Panc1 (cell line): ENCODE measurements around the gene B3GLCT. TPM values are rescaled to one million over a fixed set of nuclear protein-coding genes. Genes with fewer than 3 reads are reported as not detected.

Source experiments
- ATAC-seq: fragments of 200-7000 bp; cut with Tn5 transposase; 2 replicates; pipeline ENCODE4 v1.9.1; 2020; ENCODE audit warnings: mild to moderate bottlenecking, moderate library complexity
- BruUV-seq: library from RNA; stranded (reverse); fragments of 400-500 nt; replicated peaks from 2 replicates; lab custom pipeline; 2021; lab: Mats Ljungman, UMichigan
- CTCF ChIA-PET: fragments of 300-600 bp; sonication (Branson Sonifier 250); formaldehyde crosslinking; loops from one replicate; lab custom pipeline; 2022; ENCODE audit warnings: antibody characterized with exemption; lab: Charles Lee
- POLR2A ChIA-PET: fragments of 300-600 bp; sonication (Branson Sonifier 250); formaldehyde crosslinking; loops from one replicate; lab custom pipeline; 2022; ENCODE audit warnings: antibody characterized with exemption; lab: Charles Lee
- DNase-seq: peaks from one replicate; pipeline ENCODE4 v3.0.0-alpha.2; 2010; ENCODE audit warnings: low read depth, low spot score
- H3K27ac ChIP-seq: 2 replicates; pipeline ENCODE4 v1.5.1; 2011; ENCODE audit warnings: mild to moderate bottlenecking, low read length, inconsistent platforms
- H3K27me3 ChIP-seq: fragments of 200-500 bp; sonication (Bioruptor generic); 2 replicates; pipeline ENCODE4 v1.6.0; 2014; ENCODE audit warnings: low read length, inconsistent platforms; ENCODE audit not compliant: control insufficient read depth, insufficient read depth
- H3K36me3 ChIP-seq: fragments of 200-500 bp; sonication (Bioruptor generic); 2 replicates; pipeline ENCODE4 v1.5.1; 2014; ENCODE audit warnings: inconsistent platforms, mild to moderate bottlenecking, low read length, moderate library complexity; ENCODE audit not compliant: control insufficient read depth, insufficient read depth
- H3K4me1 ChIP-seq: 2 replicates; pipeline ENCODE4 v1.5.1; 2011; ENCODE audit warnings: inconsistent platforms, mild to moderate bottlenecking, low read length, moderate library complexity; ENCODE audit not compliant: control insufficient read depth, insufficient read depth
- H3K4me3 ChIP-seq, 2 experiments: 2 replicates each; pipeline ENCODE4 v1.5.1; 2011 to 2012; ENCODE audit warnings: low read depth in 2 of 2, low read length in 2 of 2, mild to moderate bottlenecking in 2 of 2, inconsistent platforms in 1 of 2, moderate library complexity in 1 of 2
- H3K9me3 ChIP-seq: fragments of 200-500 bp; sonication (Bioruptor generic); 2 replicates; pipeline ENCODE4 v1.5.1; 2014; ENCODE audit warnings: low read depth, mild to moderate bottlenecking, inconsistent platforms, low read length, moderate library complexity; ENCODE audit not compliant: control insufficient read depth, insufficient read depth
- CTCF ChIP-seq: fragments of 450-650 bp; IDR thresholded peaks from 2 replicates; pipeline ENCODE4 v1.5.1; 2017; ENCODE audit warnings: mild to moderate bottlenecking
- POLR2AphosphoS5 ChIP-seq: IDR thresholded peaks from 2 replicates; pipeline ENCODE4 v1.6.1; 2012; ENCODE audit warnings: mild to moderate bottlenecking, low read depth, low read length, moderate library complexity
- REST ChIP-seq, 2 experiments: IDR thresholded peaks; 2 replicates each; pipeline ENCODE4 v1.6.1; 2011 to 2012; ENCODE audit warnings: low read depth in 2 of 2, control low read depth in 1 of 2, low read length in 1 of 2, mild to moderate bottlenecking in 1 of 2, moderate library complexity in 1 of 2; ENCODE audit not compliant: insufficient read depth in 1 of 2
- SIN3A ChIP-seq: IDR thresholded peaks from 2 replicates; pipeline ENCODE4 v1.6.1; 2012; ENCODE audit warnings: low read depth, mild to moderate bottlenecking, low read length, moderate library complexity, borderline replicate concordance; ENCODE audit not compliant: insufficient read depth
- TCF7L2 ChIP-seq: IDR thresholded peaks from 2 replicates; pipeline ENCODE4 v1.6.1; 2011; ENCODE audit warnings: mild to moderate bottlenecking, low read depth, low read length, inconsistent platforms
- in situ Hi-C: cut with HindIII; loops from 2 replicates; pipeline ENCODE4 v1.10.0; 2016; ENCODE audit warnings: low sequenced_read_pairs, low pct_unique_long_range_greater_than_20kb
- intact Hi-C: fragments of 100-400 bp; cut with micrococcal nuclease; formaldehyde crosslinking; loops from one replicate; pipeline ENCODE4 v1.10.0; 2022; ENCODE audit not compliant: unreplicated experiment
- total RNA-seq: library from RNA; stranded (reverse); gene quantifications from one replicate; pipeline ENCODE4 v1.2.1, GENCODE V29; 2021; ENCODE audit not compliant: unreplicated experiment

Gene B3GLCT
- total RNA-seq, 1 experiment from 2014 or later: 16.5 TPM

DNA sequence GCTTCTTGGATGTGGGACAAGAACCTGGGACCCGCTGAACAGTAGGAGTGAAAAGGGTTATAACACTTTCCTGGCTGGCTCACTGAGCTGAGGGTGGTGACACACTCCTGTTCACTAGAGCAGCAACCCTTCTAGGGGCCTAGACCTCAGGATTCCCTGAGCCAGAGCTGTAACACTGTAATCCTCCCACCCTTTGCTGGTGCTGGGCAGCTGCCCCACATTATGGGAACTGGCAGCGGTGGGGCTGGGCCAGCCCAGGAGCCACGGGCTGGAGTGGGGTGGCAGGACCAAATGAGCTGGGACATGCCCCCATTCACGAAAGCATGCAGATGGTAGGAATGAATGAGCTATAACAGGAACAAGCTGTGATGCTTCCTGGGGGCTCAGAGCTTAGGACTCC, 110.6 kb downstream of the B3GLCT start:
- H3K27me3 ChIP-seq: no peaks in the 10 kb centered on the region
- no peak overlapping the region for H3K27ac ChIP-seq
- H3K9me3 ChIP-seq: no peaks in the 10 kb centered on the region
- POLR2A ChIA-PET: no interaction called here
- intact Hi-C loops: no loop called here
- no peak for TF ChIP-seq CTCF
- no peaks in the 10 kb centered on the region for H3K36me3 ChIP-seq
- BruUV-seq: no TSS peak
- no peak for ATAC-seq
- in situ Hi-C loops: no loop called here
- CTCF ChIA-PET: no interaction called here
- no peak overlapping the region for H3K4me3 ChIP-seq
- no peak for DNase-seq
- H3K4me1 ChIP-seq: no peaks in the 10 kb centered on the region

GRCh38 chr13:31310786-31311185, 111.0 kb downstream of the B3GLCT start:
- intact Hi-C loops: no loop called here
- no TSS peak for BruUV-seq
- DNase-seq (no peak), ATAC-seq (no peak)
- H3K4me1 ChIP-seq: no peaks in the 10 kb centered on the region
- POLR2A ChIA-PET: no interaction called here
- no peaks in the 10 kb centered on the region for H3K36me3 ChIP-seq
- H3K27ac ChIP-seq: no peak overlapping the region
- no peak for TF ChIP-seq TCF7L2
- TF ChIP-seq POLR2AphosphoS5: no peak
- TF ChIP-seq SIN3A: no peak
- no peak for TF ChIP-seq CTCF
- TF ChIP-seq REST (IDR thresholded peaks at IDR 0.05; ENCODE audit: insufficient read depth in 1 of 2, low read depth in 2 of 2, low read length in 1 of 2): no peak
- H3K27me3 ChIP-seq: no peaks in the 10 kb centered on the region
- in situ Hi-C loops: no loop called here
- no peak overlapping the region for H3K4me3 ChIP-seq
- CTCF ChIA-PET: no interaction called here
- no peaks in the 10 kb centered on the region for H3K9me3 ChIP-seq

DNA sequence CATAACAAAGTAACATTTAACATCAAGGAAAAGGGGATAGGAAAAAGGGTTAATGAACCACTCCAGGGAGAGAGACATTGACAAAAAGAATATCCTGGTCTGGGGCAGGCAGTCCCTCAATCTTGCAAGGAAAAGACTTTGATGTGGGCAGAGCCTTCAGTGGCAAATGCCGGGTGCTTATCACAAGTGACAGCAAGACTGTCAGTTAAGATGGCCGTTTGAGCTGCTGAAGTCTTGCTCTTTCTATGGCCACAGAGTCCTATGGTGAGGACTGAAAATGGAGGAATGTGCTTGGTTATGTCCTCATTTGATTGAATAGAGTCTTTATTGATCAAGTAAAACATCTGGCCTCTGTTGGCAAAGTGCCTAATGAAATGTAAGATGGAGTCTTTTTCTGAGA, 112.1 kb downstream of the B3GLCT start:
- no peaks in the 10 kb centered on the region for H3K36me3 ChIP-seq
- DNase-seq: no peak
- no TSS peak for BruUV-seq
- no peak for ATAC-seq
- H3K27me3 ChIP-seq: no peaks in the 10 kb centered on the region
- in situ Hi-C loops (no loop called here), intact Hi-C loops (no loop called here)
- no peaks in the 10 kb centered on the region for H3K9me3 ChIP-seq
- no peak overlapping the region for H3K4me3 ChIP-seq
- no peaks in the 10 kb centered on the region for H3K4me1 ChIP-seq
- no peak for TF ChIP-seq REST (IDR thresholded peaks at IDR 0.05; ENCODE audit: insufficient read depth in 1 of 2, low read depth in 2 of 2, low read length in 1 of 2)
- TF ChIP-seq CTCF: no peak
- TF ChIP-seq TCF7L2: no peak
- no peak for TF ChIP-seq POLR2AphosphoS5
- TF ChIP-seq SIN3A: no peak
- CTCF ChIA-PET: no interaction called here
- H3K27ac ChIP-seq: no peak overlapping the region
- POLR2A ChIA-PET: no interaction called here
